Measurements from ENCODE around the gene UBXN1.
"Not testable (repeated sequence)": the region's sequence is repeated elsewhere in the genome, so short reads cannot be mapped to it uniquely, and the experiment has no call there.

Gene UBXN1

GRCh38 chr11:62678433-62678769 is 472 bp downstream of the UBXN1 start:
- no peak for DNase-seq
- in situ Hi-C loops (cut with HindIII; ENCODE audit: low pct_ligation_motif_present, low pct_unique_long_range_greater_than_20kb, low sequenced_read_pairs) = no loop called here

GRCh38 chr11:62677714-62678113 is 1.2 kb downstream of the UBXN1 start:
- DNase-seq = no peak
- in situ Hi-C loops (cut with HindIII; ENCODE audit: low pct_ligation_motif_present, low pct_unique_long_range_greater_than_20kb, low sequenced_read_pairs) = no loop called here

DNA sequence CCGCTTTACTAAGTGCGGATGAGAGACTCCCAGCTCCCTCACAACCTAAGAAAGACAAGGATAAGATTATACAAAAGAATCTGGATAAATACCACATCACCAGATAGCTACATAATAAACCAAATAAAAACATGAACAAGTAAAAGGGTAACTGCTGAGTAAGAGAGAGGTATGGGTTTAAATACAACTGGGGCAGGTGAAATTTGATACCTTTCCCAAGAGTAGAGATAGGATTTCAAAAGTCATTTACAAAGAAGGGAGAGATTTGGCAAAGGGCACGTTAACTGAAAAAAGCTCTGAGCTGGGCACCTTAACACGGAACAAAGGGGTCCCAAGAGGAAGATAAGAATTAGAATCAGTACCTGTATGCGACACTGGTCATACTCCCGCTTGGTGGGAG is 1.7 kb downstream of the UBXN1 start:
- in situ Hi-C loops (cut with HindIII; ENCODE audit: low pct_ligation_motif_present, low pct_unique_long_range_greater_than_20kb, low sequenced_read_pairs) = no loop called here
- no peak for DNase-seq

DNA sequence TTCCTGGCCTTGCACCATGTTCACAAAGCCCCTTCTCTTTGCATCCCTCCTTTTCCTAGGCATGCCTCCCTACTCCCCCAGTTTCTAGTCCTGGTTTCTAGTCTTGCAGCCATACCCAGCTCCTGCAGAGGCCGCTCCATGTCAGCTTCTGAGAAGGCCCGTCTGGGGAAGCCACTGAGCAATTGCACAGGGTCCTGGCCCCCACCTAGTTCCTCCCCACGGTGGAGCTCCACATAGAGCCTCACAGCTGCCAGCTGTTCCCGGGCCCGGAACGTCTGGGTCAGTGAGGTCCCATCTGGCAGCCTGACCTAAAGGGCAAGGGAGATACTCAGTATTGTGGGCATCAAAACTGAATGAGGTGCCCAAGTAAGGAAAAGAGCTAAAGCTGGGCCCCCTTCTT is 2.2 kb downstream of the UBXN1 start:
- in situ Hi-C loops (cut with HindIII; ENCODE audit: low pct_ligation_motif_present, low pct_unique_long_range_greater_than_20kb, low sequenced_read_pairs) = no loop called here

DNA sequence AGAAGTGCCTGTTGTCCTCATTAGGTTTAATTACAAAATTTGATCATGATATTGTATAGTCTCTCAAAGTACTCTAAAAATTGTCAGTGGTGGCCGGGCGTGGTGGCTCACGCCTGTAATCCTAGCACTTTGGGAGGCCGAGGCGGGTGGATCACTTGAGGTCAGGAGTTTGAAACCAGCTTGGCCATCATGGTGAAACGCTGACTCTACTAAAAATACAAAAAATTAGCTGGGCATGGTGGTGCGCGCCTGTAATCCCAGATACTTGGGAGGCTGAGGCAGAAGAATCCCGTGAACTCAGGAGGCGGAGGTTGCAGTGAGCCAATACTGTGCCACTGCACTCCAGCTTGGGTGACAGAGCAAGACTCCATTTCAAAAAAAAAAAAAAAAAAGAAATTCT is 3.5 kb downstream of the UBXN1 start:
- in situ Hi-C loops (cut with HindIII; ENCODE audit: low pct_ligation_motif_present, low pct_unique_long_range_greater_than_20kb, low sequenced_read_pairs) = not testable (repeated sequence)

More for the DNA sequence above, 2.2 kb downstream of the UBXN1 start:
- DNase-seq = no peak

DNA sequence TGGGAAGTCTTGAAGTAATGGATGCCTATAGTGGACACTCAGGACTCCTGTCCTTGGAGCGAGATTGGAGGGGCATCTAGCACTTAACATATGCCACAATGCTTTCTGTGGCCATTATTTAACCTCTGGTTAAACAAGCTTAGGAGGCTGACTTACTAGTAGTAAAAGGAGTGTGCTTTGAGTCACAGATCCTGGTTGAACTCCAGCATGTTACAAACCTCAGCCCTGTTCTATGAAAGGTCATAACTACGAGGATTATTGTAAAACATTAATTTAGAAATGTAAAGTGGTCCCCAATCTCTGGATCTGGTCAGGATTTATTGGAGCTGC is 5.7 kb downstream of the UBXN1 start:
- in situ Hi-C loops (cut with HindIII; ENCODE audit: low pct_ligation_motif_present, low pct_unique_long_range_greater_than_20kb, low sequenced_read_pairs) = loop anchor here (5.0 kb wide), 1 partner anchor 39 kb away; no protein-coding TSS in a partner anchor
- no peak for DNase-seq

More for the DNA sequence above, 3.5 kb downstream of the UBXN1 start:
- DNase-seq = not testable (repeated sequence)

DNA sequence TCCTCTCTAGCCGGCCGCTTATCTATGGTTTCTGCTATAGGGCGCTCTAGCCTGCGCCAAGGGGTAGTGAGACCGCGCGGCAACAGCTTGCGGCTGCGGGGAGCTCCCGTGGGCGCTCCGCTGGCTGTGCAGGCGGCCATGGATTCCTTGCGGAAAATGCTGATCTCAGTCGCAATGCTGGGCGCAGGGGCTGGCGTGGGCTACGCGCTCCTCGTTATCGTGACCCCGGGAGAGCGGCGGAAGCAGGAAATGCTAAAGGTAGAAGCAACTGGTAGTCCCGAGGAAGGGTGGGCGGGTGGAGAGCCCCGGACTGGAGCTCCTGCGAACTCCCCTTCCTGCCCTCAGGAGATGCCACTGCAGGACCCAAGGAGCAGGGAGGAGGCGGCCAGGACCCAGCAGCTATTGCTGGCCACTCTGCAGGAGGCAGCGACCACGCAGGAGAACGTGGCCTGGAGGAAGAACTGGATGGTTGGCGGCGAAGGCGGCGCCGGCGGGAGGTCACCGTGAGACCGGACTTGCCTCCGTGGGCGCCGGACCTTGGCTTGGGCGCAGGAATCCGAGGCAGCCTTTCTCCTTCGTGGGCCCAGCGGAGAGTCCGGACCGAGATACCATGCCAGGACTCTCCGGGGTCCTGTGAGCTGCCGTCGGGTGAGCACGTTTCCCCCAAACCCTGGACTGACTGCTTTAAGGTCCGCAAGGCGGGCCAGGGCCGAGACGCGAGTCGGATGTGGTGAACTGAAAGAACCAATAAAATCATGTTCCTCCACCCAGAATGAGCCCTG is 7.1 kb downstream of the UBXN1 start, which contains the start of the genes LBHD1 and UQCC3:
Gene LBHD1 (minus strand): TSS at position 660 of the 782 bp plus-strand sequence. CDS start 2,236 bp downstream, outside the sequence.
Gene UQCC3 (plus strand): TSS at position 66 of the 782 bp plus-strand sequence. CDS start 73 bp downstream, at position 139.
- DNase-seq = peak; percentile 78
- in situ Hi-C loops (cut with HindIII; ENCODE audit: low pct_ligation_motif_present, low pct_unique_long_range_greater_than_20kb, low sequenced_read_pairs) = loop anchor here (5.0 kb wide), 1 partner anchor 41 kb away; no protein-coding TSS in a partner anchor

- in situ Hi-C loops (cut with HindIII; ENCODE audit: low pct_ligation_motif_present, low pct_unique_long_range_greater_than_20kb, low sequenced_read_pairs) = loop anchor here (5.0 kb wide), 1 partner anchor 41 kb away; no protein-coding TSS in a partner anchor
Measured at GRCh38 chr11:62671236-62671607, 7.7 kb downstream of the UBXN1 start.

GRCh38 chr11:62669420-62670161 is 9.3 kb downstream of the UBXN1 start:
- in situ Hi-C loops (cut with HindIII; ENCODE audit: low pct_ligation_motif_present, low pct_unique_long_range_greater_than_20kb, low sequenced_read_pairs) = loop anchor here (5.0 kb wide), 1 partner anchor 43 kb away; no protein-coding TSS in a partner anchor
- DNase-seq = no peak

More at GRCh38 chr11:62671236-62671607, 7.7 kb downstream of the UBXN1 start:
- DNase-seq = peak; percentile 24

- DNase-seq = no peak
- in situ Hi-C loops (cut with HindIII; ENCODE audit: low pct_ligation_motif_present, low pct_unique_long_range_greater_than_20kb, low sequenced_read_pairs) = no loop called here
Measured at GRCh38 chr11:62667460-62667859, 11.4 kb downstream of the UBXN1 start.

DNA sequence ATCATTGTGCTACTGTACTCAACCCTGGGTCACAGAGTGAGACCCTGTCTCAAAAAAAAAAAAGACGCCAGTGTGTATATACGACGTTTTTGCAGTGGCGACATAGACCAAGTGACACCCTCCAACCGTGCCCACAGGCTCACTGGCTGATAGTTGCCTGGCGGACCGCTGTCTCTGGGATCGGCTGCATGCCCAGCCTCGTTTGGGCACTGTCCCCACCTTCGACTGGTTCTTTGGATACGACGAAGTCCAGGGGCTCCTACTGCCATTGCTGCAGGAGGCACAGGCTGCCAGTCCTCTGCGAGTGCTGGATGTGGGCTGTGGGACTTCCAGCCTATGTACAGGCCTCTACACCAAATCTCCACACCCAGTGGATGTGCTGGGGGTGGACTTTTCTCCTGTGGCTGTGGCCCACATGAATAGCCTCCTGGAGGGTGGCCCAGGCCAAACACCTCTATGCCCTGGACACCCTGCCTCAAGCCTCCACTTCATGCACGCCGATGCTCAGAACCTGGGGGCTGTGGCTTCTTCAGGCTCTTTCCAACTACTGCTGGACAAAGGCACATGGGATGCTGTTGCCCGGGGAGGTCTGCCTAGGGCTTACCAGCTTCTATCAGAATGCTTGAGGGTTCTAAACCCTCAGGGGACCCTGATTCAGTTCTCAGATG is 12.5 kb downstream of the UBXN1 start:
- in situ Hi-C loops (cut with HindIII; ENCODE audit: low pct_ligation_motif_present, low pct_unique_long_range_greater_than_20kb, low sequenced_read_pairs) = no loop called here

GRCh38 chr11:62665599-62666258 is 13.1 kb downstream of the UBXN1 start:
- in situ Hi-C loops (cut with HindIII; ENCODE audit: low pct_ligation_motif_present, low pct_unique_long_range_greater_than_20kb, low sequenced_read_pairs) = no loop called here
- peak; percentile 47 for DNase-seq

More for the DNA sequence above, 12.5 kb downstream of the UBXN1 start:
- no peak for DNase-seq

DNA sequence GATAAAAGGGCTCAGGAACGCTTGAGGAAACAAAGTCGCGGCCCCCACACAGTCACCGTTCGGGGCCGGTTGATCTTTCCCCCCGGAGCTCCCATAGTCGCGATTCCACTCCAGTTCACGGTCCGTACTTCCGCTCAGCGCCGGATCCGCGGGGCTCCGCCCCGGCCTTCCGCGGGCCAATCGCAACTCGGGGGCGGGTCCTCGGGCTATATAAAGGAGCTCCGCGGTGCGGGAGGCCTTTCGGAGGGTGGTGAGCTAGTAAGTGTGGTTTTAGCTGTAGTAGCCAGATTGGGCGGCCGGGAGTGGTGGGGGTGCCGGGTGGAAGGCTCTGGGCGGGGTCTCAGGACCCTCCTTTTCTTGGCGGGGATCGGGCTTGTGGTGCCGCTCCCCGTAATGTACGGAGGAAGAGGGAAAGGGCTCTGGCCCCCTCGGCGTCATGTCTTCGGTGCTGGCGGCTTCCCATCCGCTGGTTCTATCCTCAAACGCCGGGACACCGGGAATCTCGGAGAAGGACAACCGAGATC is 13.7 kb downstream of the UBXN1 start, which contains the start of the genes C11orf98 and CSKMT:
Gene C11orf98 (minus strand): TSS at position 136 of the 524 bp plus-strand sequence. CDS start 41 bp downstream, at position 95.
Gene CSKMT (plus strand): TSS at position 238 of the 524 bp plus-strand sequence. CDS start 568 bp downstream, outside the sequence.
- in situ Hi-C loops (cut with HindIII; ENCODE audit: low pct_ligation_motif_present, low pct_unique_long_range_greater_than_20kb, low sequenced_read_pairs) = no loop called here
- DNase-seq = peak; percentile 89

GRCh38 chr11:62664405-62665074 is 14.3 kb downstream of the UBXN1 start:
- in situ Hi-C loops (cut with HindIII; ENCODE audit: low pct_ligation_motif_present, low pct_unique_long_range_greater_than_20kb, low sequenced_read_pairs) = no loop called here
- peak; percentile 49 for DNase-seq

- no peak for DNase-seq
Measured at GRCh38 chr11:62656796-62657429, 22.0 kb downstream of the UBXN1 start.

GRCh38 chr11:62654297-62654696 is 24.6 kb downstream of the UBXN1 start:
- in situ Hi-C loops (cut with HindIII; ENCODE audit: low pct_ligation_motif_present, low pct_unique_long_range_greater_than_20kb, low sequenced_read_pairs) = no loop called here
- DNase-seq = no peak

More at GRCh38 chr11:62656796-62657429, 22.0 kb downstream of the UBXN1 start:
- in situ Hi-C loops (cut with HindIII; ENCODE audit: low pct_ligation_motif_present, low pct_unique_long_range_greater_than_20kb, low sequenced_read_pairs) = no loop called here

All from ACHN (cell line).